OCI-LY7 (cell line): Measurements from ENCODE around the gene SARDH. TPM values are rescaled to one million over a fixed set of nuclear protein-coding genes. Genes with fewer than 3 reads are reported as not detected.

Source experiments
- BruUV-seq: library from RNA; stranded (reverse); fragments of 400-500 nt; replicated peaks from 2 replicates; lab custom pipeline; 2021; lab: Mats Ljungman, UMichigan
- CTCF ChIA-PET: fragments of 300-600 bp; sonication (Branson Sonifier 250); formaldehyde crosslinking; loops from one replicate; lab custom pipeline; 2022; ENCODE audit warnings: antibody characterized with exemption; ENCODE audit not compliant: unreplicated experiment; lab: Charles Lee
- POLR2A ChIA-PET: fragments of 300-600 bp; sonication (Branson Sonifier 250); formaldehyde crosslinking; loops from one replicate; lab custom pipeline; 2022; ENCODE audit warnings: antibody characterized with exemption; lab: Charles Lee
- DNase-seq: peaks from one replicate; pipeline ENCODE4 v3.0.0-alpha.2; 2015; ENCODE audit warnings: low spot score
- H2AFZ ChIP-seq: fragments of 200-600 bp; sonication (generic), shearing (Covaris generic); 2 replicates; pipeline ENCODE4 v1.6.1; 2014; ENCODE audit warnings: mild to moderate bottlenecking, antibody characterized with exemption, low read length, moderate library complexity
- H3K27ac ChIP-seq: fragments of 200-600 bp; sonication (generic); 2 replicates; pipeline ENCODE4 v1.5.1; 2014; ENCODE audit warnings: mixed run types, low read depth, mild to moderate bottlenecking, moderate library complexity, low read length, inconsistent platforms; ENCODE audit not compliant: poor library complexity, severe bottlenecking
- H3K36me3 ChIP-seq: fragments of 200-600 bp; sonication (generic); 2 replicates; pipeline ENCODE4 v1.6.1; 2014; ENCODE audit warnings: mild to moderate bottlenecking, antibody characterized with exemption, low read length, moderate library complexity, mixed read lengths; ENCODE audit not compliant: insufficient read depth
- H3K4me1 ChIP-seq: fragments of 200-600 bp; sonication (generic); 2 replicates; pipeline ENCODE4 v1.5.1; 2014; ENCODE audit warnings: mild to moderate bottlenecking, low read length; ENCODE audit not compliant: insufficient read depth, poor library complexity, severe bottlenecking
- H3K4me2 ChIP-seq: fragments of 200-600 bp; sonication (generic); 2 replicates; pipeline ENCODE4 v1.6.1; 2014; ENCODE audit warnings: mild to moderate bottlenecking, low read length
- H3K4me3 ChIP-seq: fragments of 200-600 bp; sonication (generic); 2 replicates; pipeline ENCODE4 v1.5.1; 2014; ENCODE audit warnings: mild to moderate bottlenecking, low read depth, low read length; ENCODE audit not compliant: poor library complexity, severe bottlenecking
- H3K79me2 ChIP-seq: fragments of 200-600 bp; sonication (generic); 2 replicates; pipeline ENCODE4 v1.6.1; 2016; ENCODE audit warnings: low read depth, mild to moderate bottlenecking, low read length, moderate library complexity, mixed read lengths; ENCODE audit not compliant: insufficient read depth
- H3K9me2 ChIP-seq: fragments of 200-600 bp; sonication (generic); 2 replicates; pipeline ENCODE4 v1.6.1; 2016; ENCODE audit warnings: mild to moderate bottlenecking, low read length, mixed read lengths; ENCODE audit not compliant: insufficient read depth
- H3K9me3 ChIP-seq: fragments of 200-600 bp; sonication (generic); 2 replicates; pipeline ENCODE4 v1.6.1; 2014; ENCODE audit warnings: mild to moderate bottlenecking, mixed run types, low read length, mixed read lengths
- H4K20me1 ChIP-seq: fragments of 200-600 bp; sonication (generic); 2 replicates; pipeline ENCODE4 v1.6.1; 2014; ENCODE audit warnings: mild to moderate bottlenecking, antibody characterized with exemption, low read length, moderate library complexity, mixed read lengths; ENCODE audit not compliant: insufficient read depth
- CTCF ChIP-seq: fragments of 200-600 bp; sonication (generic); conservative IDR thresholded peaks from 2 replicates; pipeline ENCODE4 v1.5.1; 2014; ENCODE audit warnings: mild to moderate bottlenecking, antibody characterized with exemption, low read length, moderate library complexity, mixed read lengths
- EZH2phosphoT487 ChIP-seq: fragments of 200-600 bp; sonication (generic); IDR thresholded peaks from 2 replicates; pipeline ENCODE4 v1.6.1; 2018; ENCODE audit warnings: low read depth, borderline replicate concordance, mild to moderate bottlenecking, mixed run types, antibody characterized with exemption, low read length, moderate library complexity, mixed read lengths
- intact Hi-C: fragments of 100-400 bp; cut with micrococcal nuclease; formaldehyde crosslinking; loops from one replicate; pipeline ENCODE4 v1.10.0; 2022; ENCODE audit not compliant: unreplicated experiment
- total RNA-seq, 2 experiments: library from RNA; depleted of rRNA in 1 of 2; stranded (reverse); fragments of >200 nt in 1 of 2; shearing (Covaris generic) in 1 of 2; gene quantifications; 2 replicates each; pipeline ENCODE4 v1.2.3, GENCODE V29; 2014 to 2022

Gene SARDH
- total RNA-seq, 2 experiments from 2014 or later: 42.8 to 60.8 TPM

GRCh38 chr9:133727277-133727875 is 10.8 kb downstream of the SARDH start:
- no peaks in the 10 kb centered on the region for H4K20me1 ChIP-seq
- TF ChIP-seq EZH2phosphoT487 (no peak), CTCF (peak; percentile 52)
- no peaks in the 10 kb centered on the region for H3K9me3 ChIP-seq
- H2AFZ ChIP-seq: no peak overlapping the region
- POLR2A ChIA-PET: interaction anchor here (0.5 to 0.6 kb wide), 2 partner anchors 298 to 578 kb away, joined by 4 to 5 read pairs; partner anchors contain the start of gene BRD3OS
- H3K9me2 ChIP-seq: no peaks in the 10 kb centered on the region
- no TSS peak for BruUV-seq
- H3K4me3 ChIP-seq: no peak overlapping the region
- CTCF ChIA-PET: no interaction called here
- intact Hi-C loops: loop anchor here (2.0 kb wide), 1 partner anchor 123 kb away; no protein-coding TSS in a partner anchor
- no peak for DNase-seq
- H3K27ac ChIP-seq: no peak overlapping the region
- no peaks in the 10 kb centered on the region for H3K79me2 ChIP-seq
- no peaks in the 10 kb centered on the region for H3K36me3 ChIP-seq
- H3K4me2 ChIP-seq: no peak overlapping the region
- H3K4me1 ChIP-seq: no peaks in the 10 kb centered on the region

- ChIA-PET CTCF (no interaction called here), POLR2A (interaction anchor here (0.5 to 0.6 kb wide), 2 partner anchors 298 to 577 kb away, joined by 4 to 5 read pairs; partner anchors contain the start of gene BRD3OS)
- no peaks in the 10 kb centered on the region for H3K9me3 ChIP-seq
- BruUV-seq: no TSS peak
- intact Hi-C loops: loop anchor here (1.0 to 2.0 kb wide), 2 partner anchors 122 to 193 kb away; no protein-coding TSS in a partner anchor
- no peaks in the 10 kb centered on the region for H3K9me2 ChIP-seq
- no peak overlapping the region for H3K4me2 ChIP-seq
- H4K20me1 ChIP-seq: no peaks in the 10 kb centered on the region
- TF ChIP-seq EZH2phosphoT487: no peak
- peak; percentile 73 for TF ChIP-seq CTCF
- no peaks in the 10 kb centered on the region for H3K4me1 ChIP-seq
- H2AFZ ChIP-seq: no peak overlapping the region
- no peaks in the 10 kb centered on the region for H3K79me2 ChIP-seq
- peak; percentile 64 for DNase-seq
- H3K4me3 ChIP-seq: no peak overlapping the region
- no peak overlapping the region for H3K27ac ChIP-seq
- H3K36me3 ChIP-seq: no peaks in the 10 kb centered on the region
Observed at GRCh38 chr9:133726401-133727276, 11.5 kb downstream of the SARDH start.
